Measurements from ENCODE around the gene NAGS. TPM values are rescaled to one million over a fixed set of nuclear protein-coding genes. Genes with fewer than 3 reads are reported as not detected.
A peak's percentile ranks its signal among the peaks of the same experiment; 100 is the strongest.

Gene NAGS
- total RNA-seq, 2 experiments from 2014 or later: 1.5 to 1.7 TPM

GRCh38 chr17:44000871-44001460 lies 3.5 kb upstream of the NAGS start:
- H3K9me3 Mint-ChIP-seq: no peaks in the 10 kb centered on the region
- H3K27ac Mint-ChIP-seq: no peak overlapping the region
- H3K4me3 Mint-ChIP-seq: no peak overlapping the region
- ChIA-PET POLR2A (no interaction called here), CTCF (interaction anchor here (1.5 to 2.6 kb wide), 2 partner anchors 57 to 168 kb away, joined by 4 to 10 read pairs; no protein-coding TSS in a partner anchor)
- H3K36me3 Mint-ChIP-seq: no peaks in the 10 kb centered on the region
- peaks cover 6% of the 10 kb centered on the region for H3K27me3 Mint-ChIP-seq
- H3K4me1 Mint-ChIP-seq (ENCODE audit: low read depth): peaks cover 8% of the 10 kb centered on the region
- intact Hi-C loops (cut with micrococcal nuclease): no loop called here
- DNase-seq: no peak

GRCh38 chr17:44001461-44001920 lies 2.9 kb upstream of the NAGS start:
- H3K4me1 Mint-ChIP-seq (ENCODE audit: low read depth): peaks cover 10% of the 10 kb centered on the region
- POLR2A ChIA-PET: no interaction called here
- DNase-seq: no peak
- H3K36me3 Mint-ChIP-seq: no peaks in the 10 kb centered on the region
- intact Hi-C loops (cut with micrococcal nuclease): no loop called here
- H3K4me3 Mint-ChIP-seq: no peak overlapping the region
- peaks cover 6% of the 10 kb centered on the region for H3K27me3 Mint-ChIP-seq
- no peak overlapping the region for H3K27ac Mint-ChIP-seq
- no peaks in the 10 kb centered on the region for H3K9me3 Mint-ChIP-seq
- CTCF ChIA-PET: interaction anchor here (2.6 kb wide), 1 partner anchor 58 kb away, joined by 10 read pairs; no protein-coding TSS in a partner anchor

- CTCF ChIA-PET: interaction anchor here (0.8 to 1.6 kb wide), 3 partner anchors 59 to 123 kb away, joined by 3 to 12 read pairs (median 3); no protein-coding TSS in a partner anchor
- intact Hi-C loops (cut with micrococcal nuclease): no loop called here
Observed at GRCh38 chr17:44002141-44002848, 2.1 kb upstream of the NAGS start.

GRCh38 chr17:44004761-44005526 lies 522 bp downstream of the NAGS start:
- peak overlapping the region; percentile 43 for H3K4me3 Mint-ChIP-seq
- intact Hi-C loops (cut with micrococcal nuclease): loop anchor here (5.0 kb wide), 2 partner anchors 117 to 322 kb away; partner anchors contain the start of gene HDAC5
- DNase-seq: peak; percentile 47

More at GRCh38 chr17:44002141-44002848, 2.1 kb upstream of the NAGS start:
- H3K4me3 Mint-ChIP-seq: no peak overlapping the region
- peaks cover 6% of the 10 kb centered on the region for H3K27me3 Mint-ChIP-seq
- H3K9me3 Mint-ChIP-seq: no peaks in the 10 kb centered on the region
- H3K4me1 Mint-ChIP-seq (ENCODE audit: low read depth): peaks cover 10% of the 10 kb centered on the region
- H3K27ac Mint-ChIP-seq: no peak overlapping the region
- H3K36me3 Mint-ChIP-seq: no peaks in the 10 kb centered on the region
- DNase-seq: no peak
- POLR2A ChIA-PET: interaction anchor here (0.6 to 1.5 kb wide), 2 partner anchors 95 to 290 kb away, joined by 3 read pairs; partner anchors contain the start of gene MPP2

GRCh38 chr17:44005527-44006271 lies 1.3 kb downstream of the NAGS start:
- Mint-ChIP-seq H3K36me3 (peaks cover 4% of the 10 kb centered on the region), H3K4me3 (peak overlapping the region; percentile 86), H3K4me1 (ENCODE audit: low read depth) (peaks cover 24% of the 10 kb centered on the region), H3K27ac (no peak overlapping the region), H3K9me3 (no peaks in the 10 kb centered on the region), H3K27me3 (peaks cover 6% of the 10 kb centered on the region)
- DNase-seq: peak; percentile 61
- ChIA-PET POLR2A (no interaction called here), CTCF (interaction anchor here (1.0 to 1.4 kb wide), 2 partner anchors 9 to 10 kb away, joined by 3 to 5 read pairs; partner anchors contain the start of gene TMEM101)
- intact Hi-C loops (cut with micrococcal nuclease): loop anchor here (1.0 to 5.0 kb wide), 4 partner anchors 61 to 322 kb away; partner anchors contain the start of genes HDAC5, LSM12 and TMUB2

More at GRCh38 chr17:44004761-44005526, 522 bp downstream of the NAGS start:
- H3K27ac Mint-ChIP-seq: no peak overlapping the region
- CTCF ChIA-PET: no interaction called here
- H3K4me1 Mint-ChIP-seq (ENCODE audit: low read depth): peaks cover 24% of the 10 kb centered on the region
- H3K27me3 Mint-ChIP-seq: peaks cover 6% of the 10 kb centered on the region
- peaks cover 2% of the 10 kb centered on the region for H3K36me3 Mint-ChIP-seq
- no peaks in the 10 kb centered on the region for H3K9me3 Mint-ChIP-seq
- POLR2A ChIA-PET: no interaction called here

GRCh38 chr17:44006272-44006597 lies 1.8 kb downstream of the NAGS start:
- Mint-ChIP-seq H3K27me3 (peaks cover 6% of the 10 kb centered on the region), H3K27ac (peak overlapping the region; percentile 3), H3K4me3 (peak overlapping the region; percentile 86), H3K9me3 (no peaks in the 10 kb centered on the region), H3K4me1 (ENCODE audit: low read depth) (peaks cover 24% of the 10 kb centered on the region), H3K36me3 (peaks cover 4% of the 10 kb centered on the region)
- intact Hi-C loops (cut with micrococcal nuclease): loop anchor here (1.0 to 5.0 kb wide), 4 partner anchors 61 to 321 kb away; partner anchors contain the start of genes HDAC5, LSM12 and TMUB2
- DNase-seq: no peak
- POLR2A ChIA-PET: no interaction called here
- CTCF ChIA-PET: interaction anchor here (0.7 to 1.4 kb wide), 3 partner anchors 9 to 62 kb away, joined by 3 to 5 read pairs (median 4); partner anchors contain the start of gene TMEM101

GRCh38 chr17:44006598-44007345 lies 2.4 kb downstream of the NAGS start:
- peaks cover 7% of the 10 kb centered on the region for H3K36me3 Mint-ChIP-seq
- H3K4me3 Mint-ChIP-seq: peak overlapping the region; percentile 86
- H3K9me3 Mint-ChIP-seq: no peaks in the 10 kb centered on the region
- peaks cover 23% of the 10 kb centered on the region for H3K4me1 Mint-ChIP-seq (ENCODE audit: low read depth)
- ChIA-PET POLR2A (interaction anchor here (0.6 kb wide), 1 partner anchor 59 kb away, joined by 3 read pairs; no protein-coding TSS in a partner anchor), CTCF (interaction anchor here (0.7 to 1.5 kb wide), 8 partner anchors 8 to 325 kb away, joined by 3 to 6 read pairs (median 4); partner anchors contain the start of gene TMEM101)
- H3K27ac Mint-ChIP-seq: peak overlapping the region; percentile 3
- peak; percentile 100 for DNase-seq
- intact Hi-C loops (cut with micrococcal nuclease): loop anchor here (1.0 to 5.0 kb wide), 4 partner anchors 60 to 321 kb away; partner anchors contain the start of genes HDAC5, LSM12 and TMUB2
- H3K27me3 Mint-ChIP-seq: peaks cover 6% of the 10 kb centered on the region

GRCh38 chr17:44007346-44008204 lies 3.2 kb downstream of the NAGS start:
- Mint-ChIP-seq H3K27ac (no peak overlapping the region), H3K36me3 (peaks cover 7% of the 10 kb centered on the region), H3K9me3 (no peaks in the 10 kb centered on the region), H3K4me1 (ENCODE audit: low read depth) (peaks cover 19% of the 10 kb centered on the region), H3K27me3 (peaks cover 6% of the 10 kb centered on the region), H3K4me3 (peak overlapping the region; percentile 86)
- ChIA-PET CTCF (interaction anchor here (0.8 to 1.8 kb wide), 10 partner anchors 9 to 324 kb away, joined by 3 to 6 read pairs (median 4); no protein-coding TSS in a partner anchor), POLR2A (interaction anchor here (0.6 to 1.1 kb wide), 2 partner anchors 58 to 166 kb away, joined by 3 read pairs; no protein-coding TSS in a partner anchor)
- intact Hi-C loops (cut with micrococcal nuclease): loop anchor here (2.0 to 5.0 kb wide), 3 partner anchors 59 to 320 kb away; partner anchors contain the start of genes HDAC5 and LSM12
- no peak for DNase-seq

- H3K27me3 Mint-ChIP-seq: peaks cover 6% of the 10 kb centered on the region
- DNase-seq: no peak
- peaks cover 7% of the 10 kb centered on the region for H3K36me3 Mint-ChIP-seq
- ChIA-PET POLR2A (interaction anchor here (0.7 to 1.1 kb wide), 2 partner anchors 101 to 165 kb away, joined by 3 to 4 read pairs; partner anchors contain the start of gene MPP2), CTCF (interaction anchor here (0.6 to 1.8 kb wide), 9 partner anchors 10 to 196 kb away, joined by 3 to 6 read pairs (median 4); no protein-coding TSS in a partner anchor)
- H3K27ac Mint-ChIP-seq: no peak overlapping the region
- H3K9me3 Mint-ChIP-seq: no peaks in the 10 kb centered on the region
- H3K4me3 Mint-ChIP-seq: peak overlapping the region; percentile 86
- peaks cover 24% of the 10 kb centered on the region for H3K4me1 Mint-ChIP-seq (ENCODE audit: low read depth)
- intact Hi-C loops (cut with micrococcal nuclease): loop anchor here (5.0 kb wide), 2 partner anchors 114 to 319 kb away; partner anchors contain the start of gene HDAC5
Observed at GRCh38 chr17:44008205-44008909, 3.9 kb downstream of the NAGS start.
